ENCODE measurements around the gene NKAIN2.

NKAIN2 gene

DNA sequence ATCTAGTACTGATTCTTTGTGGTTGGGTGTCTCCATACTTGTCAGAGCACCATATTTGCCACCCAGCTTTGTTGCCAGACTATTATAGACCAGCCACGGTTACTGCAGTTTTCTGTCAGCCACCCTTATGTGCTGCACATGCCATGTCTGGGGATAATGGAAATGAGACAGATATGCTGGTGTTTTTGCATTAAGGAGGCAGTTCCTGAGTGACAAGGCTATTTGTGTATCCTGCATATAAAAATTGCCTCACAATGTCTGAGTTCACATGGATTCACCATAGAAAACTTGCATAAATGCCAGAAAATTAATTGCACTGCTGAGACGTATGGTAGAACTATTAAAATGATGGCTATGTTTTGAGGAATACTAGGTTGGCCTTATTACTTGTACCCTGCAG is 51.8 kb downstream of the NKAIN2 start:
- ATAC-seq: no peak
- TF ChIP-seq PPARA (CRISPR knock-in tag; IDR thresholded peaks at IDR 0.05; ENCODE audit: borderline replicate concordance) (no peak), TCF4 (CRISPR knock-in tag; IDR thresholded peaks at IDR 0.05; ENCODE audit: borderline replicate concordance) (no peak), GLIS3 (CRISPR knock-in tag; IDR thresholded peaks at IDR 0.05) (no peak), ISL1 (CRISPR knock-in tag; IDR thresholded peaks at IDR 0.05) (no peak), ZNF70 (CRISPR knock-in tag; IDR thresholded peaks at IDR 0.05) (no peak), ZC3H10 (CRISPR knock-in tag; IDR thresholded peaks at IDR 0.05) (no peak), OSR1 (CRISPR knock-in tag; IDR thresholded peaks at IDR 0.05) (no peak), ZFP3 (CRISPR knock-in tag; IDR thresholded peaks at IDR 0.05) (no peak), CSDC2 (CRISPR knock-in tag; IDR thresholded peaks at IDR 0.05) (no peak), SNAI2 (CRISPR knock-in tag; IDR thresholded peaks at IDR 0.05) (no peak)
- TF ChIP-seq, protein P1, sequence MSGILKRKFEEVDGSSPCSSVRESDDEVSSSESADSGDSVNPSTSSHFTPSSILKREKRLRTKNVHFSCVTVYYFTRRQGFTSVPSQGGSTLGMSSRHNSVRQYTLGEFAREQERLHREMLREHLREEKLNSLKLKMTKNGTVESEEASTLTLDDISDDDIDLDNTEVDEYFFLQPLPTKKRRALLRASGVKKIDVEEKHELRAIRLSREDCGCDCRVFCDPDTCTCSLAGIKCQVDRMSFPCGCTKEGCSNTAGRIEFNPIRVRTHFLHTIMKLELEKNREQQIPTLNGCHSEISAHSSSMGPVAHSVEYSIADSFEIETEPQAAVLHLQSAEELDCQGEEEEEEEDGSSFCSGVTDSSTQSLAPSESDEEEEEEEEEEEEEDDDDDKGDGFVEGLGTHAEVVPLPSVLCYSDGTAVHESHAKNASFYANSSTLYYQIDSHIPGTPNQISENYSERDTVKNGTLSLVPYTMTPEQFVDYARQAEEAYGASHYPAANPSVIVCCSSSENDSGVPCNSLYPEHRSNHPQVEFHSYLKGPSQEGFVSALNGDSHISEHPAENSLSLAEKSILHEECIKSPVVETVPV (CRISPR knock-in tag; IDR thresholded peaks at IDR 0.05): no peak
- TF ChIP-seq, protein P2, sequence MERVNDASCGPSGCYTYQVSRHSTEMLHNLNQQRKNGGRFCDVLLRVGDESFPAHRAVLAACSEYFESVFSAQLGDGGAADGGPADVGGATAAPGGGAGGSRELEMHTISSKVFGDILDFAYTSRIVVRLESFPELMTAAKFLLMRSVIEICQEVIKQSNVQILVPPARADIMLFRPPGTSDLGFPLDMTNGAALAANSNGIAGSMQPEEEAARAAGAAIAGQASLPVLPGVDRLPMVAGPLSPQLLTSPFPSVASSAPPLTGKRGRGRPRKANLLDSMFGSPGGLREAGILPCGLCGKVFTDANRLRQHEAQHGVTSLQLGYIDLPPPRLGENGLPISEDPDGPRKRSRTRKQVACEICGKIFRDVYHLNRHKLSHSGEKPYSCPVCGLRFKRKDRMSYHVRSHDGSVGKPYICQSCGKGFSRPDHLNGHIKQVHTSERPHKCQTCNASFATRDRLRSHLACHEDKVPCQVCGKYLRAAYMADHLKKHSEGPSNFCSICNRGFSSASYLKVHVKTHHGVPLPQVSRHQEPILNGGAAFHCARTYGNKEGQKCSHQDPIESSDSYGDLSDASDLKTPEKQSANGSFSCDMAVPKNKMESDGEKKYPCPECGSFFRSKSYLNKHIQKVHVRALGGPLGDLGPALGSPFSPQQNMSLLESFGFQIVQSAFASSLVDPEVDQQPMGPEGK (CRISPR knock-in tag; IDR thresholded peaks at IDR 0.05; ENCODE audit: borderline replicate concordance): no peak
- TF ChIP-seq, protein P3, sequence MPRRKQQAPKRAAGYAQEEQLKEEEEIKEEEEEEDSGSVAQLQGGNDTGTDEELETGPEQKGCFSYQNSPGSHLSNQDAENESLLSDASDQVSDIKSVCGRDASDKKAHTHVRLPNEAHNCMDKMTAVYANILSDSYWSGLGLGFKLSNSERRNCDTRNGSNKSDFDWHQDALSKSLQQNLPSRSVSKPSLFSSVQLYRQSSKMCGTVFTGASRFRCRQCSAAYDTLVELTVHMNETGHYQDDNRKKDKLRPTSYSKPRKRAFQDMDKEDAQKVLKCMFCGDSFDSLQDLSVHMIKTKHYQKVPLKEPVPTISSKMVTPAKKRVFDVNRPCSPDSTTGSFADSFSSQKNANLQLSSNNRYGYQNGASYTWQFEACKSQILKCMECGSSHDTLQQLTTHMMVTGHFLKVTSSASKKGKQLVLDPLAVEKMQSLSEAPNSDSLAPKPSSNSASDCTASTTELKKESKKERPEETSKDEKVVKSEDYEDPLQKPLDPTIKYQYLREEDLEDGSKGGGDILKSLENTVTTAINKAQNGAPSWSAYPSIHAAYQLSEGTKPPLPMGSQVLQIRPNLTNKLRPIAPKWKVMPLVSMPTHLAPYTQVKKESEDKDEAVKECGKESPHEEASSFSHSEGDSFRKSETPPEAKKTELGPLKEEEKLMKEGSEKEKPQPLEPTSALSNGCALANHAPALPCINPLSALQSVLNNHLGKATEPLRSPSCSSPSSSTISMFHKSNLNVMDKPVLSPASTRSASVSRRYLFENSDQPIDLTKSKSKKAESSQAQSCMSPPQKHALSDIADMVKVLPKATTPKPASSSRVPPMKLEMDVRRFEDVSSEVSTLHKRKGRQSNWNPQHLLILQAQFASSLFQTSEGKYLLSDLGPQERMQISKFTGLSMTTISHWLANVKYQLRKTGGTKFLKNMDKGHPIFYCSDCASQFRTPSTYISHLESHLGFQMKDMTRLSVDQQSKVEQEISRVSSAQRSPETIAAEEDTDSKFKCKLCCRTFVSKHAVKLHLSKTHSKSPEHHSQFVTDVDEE (CRISPR knock-in tag; IDR thresholded peaks at IDR 0.05): no peak

DNA sequence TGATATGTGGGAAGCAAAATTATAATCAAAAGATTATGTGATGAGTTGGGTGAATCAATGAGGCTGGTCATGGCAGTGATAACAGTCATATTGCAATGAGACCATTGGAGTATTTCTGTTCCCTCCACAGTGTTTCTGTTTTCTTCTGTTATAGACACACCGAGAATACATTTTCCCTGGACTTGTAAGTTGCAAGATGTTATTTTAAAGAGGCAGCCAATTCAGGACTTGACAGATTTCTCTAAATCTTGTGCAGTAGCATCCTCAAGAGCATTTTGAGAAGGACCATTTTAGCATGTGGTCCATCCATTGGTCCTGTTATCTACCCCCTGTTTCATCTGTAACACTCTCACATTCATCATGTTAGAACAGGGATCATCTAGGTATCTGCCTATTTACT is 55.6 kb downstream of the NKAIN2 start:
- no peak for ATAC-seq
- TF ChIP-seq CSDC2 (CRISPR knock-in tag; IDR thresholded peaks at IDR 0.05) (no peak), ZNF565 (CRISPR knock-in tag; conservative IDR thresholded peaks at IDR 0.05; ENCODE audit: low read depth) (no peak), RARB (CRISPR knock-in tag; IDR thresholded peaks at IDR 0.05) (no peak), TCF4 (CRISPR knock-in tag; IDR thresholded peaks at IDR 0.05; ENCODE audit: borderline replicate concordance) (no peak), PPARA (CRISPR knock-in tag; IDR thresholded peaks at IDR 0.05; ENCODE audit: borderline replicate concordance) (no peak)
- TF ChIP-seq, protein P3 (CRISPR knock-in tag; IDR thresholded peaks at IDR 0.05): no peak

DNA sequence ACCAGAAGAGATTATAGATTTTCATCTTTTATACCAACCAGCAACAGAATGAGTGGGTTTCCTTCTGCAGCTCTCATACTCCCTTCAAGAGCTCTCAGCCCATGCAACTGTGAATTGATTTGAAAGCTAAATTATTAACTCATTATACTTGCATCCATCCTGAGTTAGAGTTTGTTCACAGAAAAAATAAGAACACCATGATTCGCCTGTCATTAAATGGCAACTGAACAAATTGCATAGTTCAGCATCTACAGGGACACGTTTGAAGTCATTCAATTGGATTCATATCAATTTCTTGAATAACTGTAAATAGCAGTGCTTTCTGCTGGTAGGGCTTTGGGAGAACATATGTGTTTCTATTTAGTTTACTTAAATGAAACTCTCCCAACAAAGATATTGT is 65.7 kb downstream of the NKAIN2 start:
- no peak for TF ChIP-seq OSR1 (CRISPR knock-in tag; IDR thresholded peaks at IDR 0.05)
- no peak for TF ChIP-seq ARNTL (CRISPR knock-in tag; IDR thresholded peaks at IDR 0.05; ENCODE audit: borderline replicate concordance, low read depth)
- TF ChIP-seq ISL1 (CRISPR knock-in tag; IDR thresholded peaks at IDR 0.05): no peak
- TF ChIP-seq, protein P4, sequence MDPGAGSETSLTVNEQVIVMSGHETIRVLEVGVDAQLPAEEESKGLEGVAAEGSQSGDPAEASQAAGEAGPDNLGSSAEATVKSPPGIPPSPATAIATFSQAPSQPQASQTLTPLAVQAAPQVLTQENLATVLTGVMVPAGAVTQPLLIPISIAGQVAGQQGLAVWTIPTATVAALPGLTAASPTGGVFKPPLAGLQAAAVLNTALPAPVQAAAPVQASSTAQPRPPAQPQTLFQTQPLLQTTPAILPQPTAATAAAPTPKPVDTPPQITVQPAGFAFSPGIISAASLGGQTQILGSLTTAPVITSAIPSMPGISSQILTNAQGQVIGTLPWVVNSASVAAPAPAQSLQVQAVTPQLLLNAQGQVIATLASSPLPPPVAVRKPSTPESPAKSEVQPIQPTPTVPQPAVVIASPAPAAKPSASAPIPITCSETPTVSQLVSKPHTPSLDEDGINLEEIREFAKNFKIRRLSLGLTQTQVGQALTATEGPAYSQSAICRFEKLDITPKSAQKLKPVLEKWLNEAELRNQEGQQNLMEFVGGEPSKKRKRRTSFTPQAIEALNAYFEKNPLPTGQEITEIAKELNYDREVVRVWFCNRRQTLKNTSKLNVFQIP (CRISPR knock-in tag; IDR thresholded peaks at IDR 0.05; ENCODE audit: borderline replicate concordance, low read depth): no peak
- TF ChIP-seq TCF4 (CRISPR knock-in tag; IDR thresholded peaks at IDR 0.05; ENCODE audit: borderline replicate concordance): no peak
- TF ChIP-seq ZNF70 (CRISPR knock-in tag; IDR thresholded peaks at IDR 0.05): no peak
- TF ChIP-seq GLIS3 (CRISPR knock-in tag; IDR thresholded peaks at IDR 0.05): no peak
- TF ChIP-seq, protein P5, sequence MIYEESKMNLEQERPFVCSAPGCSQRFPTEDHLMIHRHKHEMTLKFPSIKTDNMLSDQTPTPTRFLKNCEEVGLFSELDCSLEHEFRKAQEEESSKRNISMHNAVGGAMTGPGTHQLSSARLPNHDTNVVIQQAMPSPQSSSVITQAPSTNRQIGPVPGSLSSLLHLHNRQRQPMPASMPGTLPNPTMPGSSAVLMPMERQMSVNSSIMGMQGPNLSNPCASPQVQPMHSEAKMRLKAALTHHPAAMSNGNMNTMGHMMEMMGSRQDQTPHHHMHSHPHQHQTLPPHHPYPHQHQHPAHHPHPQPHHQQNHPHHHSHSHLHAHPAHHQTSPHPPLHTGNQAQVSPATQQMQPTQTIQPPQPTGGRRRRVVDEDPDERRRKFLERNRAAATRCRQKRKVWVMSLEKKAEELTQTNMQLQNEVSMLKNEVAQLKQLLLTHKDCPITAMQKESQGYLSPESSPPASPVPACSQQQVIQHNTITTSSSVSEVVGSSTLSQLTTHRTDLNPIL (CRISPR knock-in tag; IDR thresholded peaks at IDR 0.05; ENCODE audit: low read depth): no peak
- no peak for TF ChIP-seq BACH2 (CRISPR knock-in tag; IDR thresholded peaks at IDR 0.05; ENCODE audit: borderline replicate concordance)
- no peak for ATAC-seq
